ENCODE data around the gene SERPINA1.

DNA sequence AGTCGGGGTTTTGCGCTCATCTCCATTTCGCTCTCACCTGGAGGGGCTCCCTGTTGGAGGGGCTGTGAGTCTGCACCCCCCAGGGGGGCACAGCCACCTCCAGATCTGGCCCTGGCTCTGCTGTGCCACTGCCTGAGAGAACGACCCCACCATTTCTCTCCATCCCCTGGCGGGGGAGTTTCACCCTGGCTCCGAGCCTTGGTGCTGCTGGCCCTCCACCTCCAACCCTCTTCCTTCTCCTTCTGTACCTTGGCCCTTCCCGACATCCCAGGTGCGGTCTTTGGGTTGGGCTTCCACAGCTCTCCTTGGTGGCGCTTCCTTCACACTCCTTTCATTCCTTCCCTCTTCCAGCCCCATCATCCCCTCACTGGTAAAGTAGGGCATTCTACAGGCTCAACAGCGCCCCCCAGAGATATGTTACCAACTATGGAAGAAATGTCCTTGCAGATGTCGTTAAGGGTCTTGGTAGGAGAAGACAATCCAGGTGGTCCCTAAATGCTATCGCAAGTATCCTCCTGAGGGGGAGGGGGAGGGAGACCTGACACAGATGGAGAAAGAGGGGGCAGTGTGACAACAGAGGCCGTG is 16.3 kb downstream of the SERPINA1 start:
- TF ChIP-seq, protein P1, sequence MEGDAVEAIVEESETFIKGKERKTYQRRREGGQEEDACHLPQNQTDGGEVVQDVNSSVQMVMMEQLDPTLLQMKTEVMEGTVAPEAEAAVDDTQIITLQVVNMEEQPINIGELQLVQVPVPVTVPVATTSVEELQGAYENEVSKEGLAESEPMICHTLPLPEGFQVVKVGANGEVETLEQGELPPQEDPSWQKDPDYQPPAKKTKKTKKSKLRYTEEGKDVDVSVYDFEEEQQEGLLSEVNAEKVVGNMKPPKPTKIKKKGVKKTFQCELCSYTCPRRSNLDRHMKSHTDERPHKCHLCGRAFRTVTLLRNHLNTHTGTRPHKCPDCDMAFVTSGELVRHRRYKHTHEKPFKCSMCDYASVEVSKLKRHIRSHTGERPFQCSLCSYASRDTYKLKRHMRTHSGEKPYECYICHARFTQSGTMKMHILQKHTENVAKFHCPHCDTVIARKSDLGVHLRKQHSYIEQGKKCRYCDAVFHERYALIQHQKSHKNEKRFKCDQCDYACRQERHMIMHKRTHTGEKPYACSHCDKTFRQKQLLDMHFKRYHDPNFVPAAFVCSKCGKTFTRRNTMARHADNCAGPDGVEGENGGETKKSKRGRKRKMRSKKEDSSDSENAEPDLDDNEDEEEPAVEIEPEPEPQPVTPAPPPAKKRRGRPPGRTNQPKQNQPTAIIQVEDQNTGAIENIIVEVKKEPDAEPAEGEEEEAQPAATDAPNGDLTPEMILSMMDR (IDR thresholded peaks at IDR 0.05; ENCODE audit: poor library complexity), result no peak
- TF ChIP-seq EZH2 (IDR thresholded peaks at IDR 0.05; ENCODE audit: borderline replicate concordance) (no peak), EZH2phosphoT487 (IDR thresholded peaks at IDR 0.05; ENCODE audit: low read depth, severe bottlenecking, unreplicated experiment) (no peak)
